ENCODE data around the gene SDC4.

DNA sequence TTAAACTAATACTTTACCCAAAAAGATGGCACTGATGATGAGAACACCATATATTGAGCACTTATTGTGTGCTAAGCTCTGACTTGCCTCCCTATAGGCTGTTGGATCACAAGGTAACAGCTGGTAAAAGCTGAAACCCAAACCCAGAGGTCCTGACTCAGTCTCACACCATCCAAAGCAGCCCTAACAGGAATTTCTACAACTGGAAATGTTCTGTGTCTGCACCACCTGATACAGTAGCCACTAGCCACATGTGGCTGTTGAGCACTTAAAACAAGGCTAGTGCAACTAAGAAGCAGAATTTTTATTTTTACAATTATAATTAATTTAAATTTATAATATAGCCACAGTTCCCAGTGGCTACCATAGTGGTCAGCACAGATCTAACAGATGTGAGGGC, 24.5 kb downstream of the SDC4 start:
- no peak for TF ChIP-seq EZH2phosphoT487 (IDR thresholded peaks at IDR 0.05; ENCODE audit: insufficient read depth, low read depth)
- TF ChIP-seq EZH2 (IDR thresholded peaks at IDR 0.05; ENCODE audit: insufficient read depth, poor library complexity, severe bottlenecking) = no peak
